HG03575 (cell line): ENCODE data around the gene RUNDC3A.

Experiments
- ATAC-seq: cut with Tn5 transposase; IDR thresholded peaks from one replicate; pipeline ENCODE4 v1.9.1; 2021; ENCODE audit not compliant: unreplicated experiment, insufficient number of reproducible peaks, low FRiP score; ENCODE audit errors: extremely low read depth

The RUNDC3A gene

DNA sequence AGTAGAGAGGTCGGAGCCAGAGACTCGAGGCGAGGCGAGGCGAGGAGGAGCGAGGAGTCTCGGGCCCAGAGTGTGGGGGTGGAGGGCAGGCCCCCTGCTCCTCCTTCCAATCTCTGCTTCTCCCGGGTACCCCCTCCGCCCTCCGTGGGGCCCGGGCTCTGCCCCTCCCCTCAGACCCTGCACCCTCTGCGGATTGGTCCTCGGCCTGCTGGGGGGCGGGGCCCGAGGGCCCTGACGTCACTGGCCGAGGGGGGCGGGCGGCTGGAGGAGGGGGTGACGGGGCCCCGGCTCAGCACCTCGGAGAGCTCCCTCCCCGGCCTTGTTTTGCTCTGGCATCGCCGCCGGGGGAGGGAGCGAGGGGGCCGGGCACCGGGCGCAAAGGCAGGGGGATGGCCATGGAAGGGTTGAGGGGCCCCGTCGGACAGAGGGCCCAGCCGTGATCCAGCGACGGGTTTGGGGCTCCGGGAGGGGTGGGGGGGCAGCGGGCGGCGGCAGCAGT is at the start of gene RUNDC3A:
Gene RUNDC3A (plus strand): TSS at position 282 of the 499 bp plus-strand sequence. CDS start 232 bp downstream, outside the sequence.
- ATAC-seq = no peak

DNA sequence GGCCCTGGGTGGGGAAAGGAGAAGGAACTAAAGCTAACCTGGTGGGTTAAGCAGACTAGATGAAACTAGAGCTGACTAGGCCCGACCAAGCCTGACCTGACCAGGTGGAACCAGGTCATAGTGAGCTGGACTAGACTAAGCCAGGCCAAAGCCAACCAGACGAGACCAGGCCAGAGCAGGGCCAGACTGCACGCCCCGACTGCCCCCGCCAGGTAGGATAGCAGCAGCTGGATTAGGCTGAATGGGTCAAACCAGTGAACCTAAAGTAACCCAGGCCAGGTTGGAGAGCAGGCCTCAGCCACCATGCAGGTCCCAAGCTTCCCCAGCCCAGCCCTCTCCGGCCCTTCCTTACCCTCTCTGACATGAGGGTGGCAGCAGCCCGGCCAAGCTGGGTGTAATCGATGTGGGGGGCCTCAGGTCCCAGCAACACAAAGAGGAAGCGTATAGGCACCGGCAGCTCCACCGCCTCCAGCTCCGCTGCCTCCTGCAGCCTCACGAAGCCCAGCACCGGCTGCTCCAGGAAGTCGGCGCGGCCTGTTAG is 49.5 kb upstream of the RUNDC3A start:
- ATAC-seq = no peak

- ATAC-seq = no peak
These were observed 48.1 kb upstream of the RUNDC3A start for GRCh38 chr17:44260296-44260695.

DNA sequence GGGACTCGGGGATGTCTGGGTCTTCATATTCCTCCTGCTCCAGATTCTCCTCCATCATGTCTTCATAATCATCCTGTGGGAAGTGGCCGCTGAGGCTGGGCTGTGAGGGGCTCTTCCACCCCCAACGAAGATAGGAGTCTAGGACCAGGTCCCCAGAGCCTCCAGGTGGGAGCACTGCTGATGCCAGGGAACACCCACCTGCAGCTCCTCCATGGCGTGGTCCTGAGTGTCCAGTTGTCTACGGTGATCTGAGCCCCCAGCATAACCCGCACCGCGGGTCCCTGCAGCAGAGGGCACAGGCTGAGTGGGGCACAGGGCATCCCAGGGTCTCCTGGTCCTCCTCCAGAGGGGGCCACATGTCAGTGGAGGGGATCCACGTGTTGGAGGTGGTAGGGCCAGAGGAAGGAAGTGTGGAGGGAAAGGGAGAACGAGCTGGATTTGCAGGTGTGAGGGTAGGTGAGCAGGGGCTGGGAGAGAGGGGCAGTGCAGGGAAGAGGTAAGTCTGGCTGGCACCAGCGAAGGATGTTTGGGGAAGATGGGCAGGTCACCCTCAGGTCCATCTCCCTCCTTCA is 45.7 kb upstream of the RUNDC3A start:
- ATAC-seq = no peak

- no peak for ATAC-seq
These were observed 45.0 kb upstream of the RUNDC3A start for GRCh38 chr17:44263345-44263902.

DNA sequence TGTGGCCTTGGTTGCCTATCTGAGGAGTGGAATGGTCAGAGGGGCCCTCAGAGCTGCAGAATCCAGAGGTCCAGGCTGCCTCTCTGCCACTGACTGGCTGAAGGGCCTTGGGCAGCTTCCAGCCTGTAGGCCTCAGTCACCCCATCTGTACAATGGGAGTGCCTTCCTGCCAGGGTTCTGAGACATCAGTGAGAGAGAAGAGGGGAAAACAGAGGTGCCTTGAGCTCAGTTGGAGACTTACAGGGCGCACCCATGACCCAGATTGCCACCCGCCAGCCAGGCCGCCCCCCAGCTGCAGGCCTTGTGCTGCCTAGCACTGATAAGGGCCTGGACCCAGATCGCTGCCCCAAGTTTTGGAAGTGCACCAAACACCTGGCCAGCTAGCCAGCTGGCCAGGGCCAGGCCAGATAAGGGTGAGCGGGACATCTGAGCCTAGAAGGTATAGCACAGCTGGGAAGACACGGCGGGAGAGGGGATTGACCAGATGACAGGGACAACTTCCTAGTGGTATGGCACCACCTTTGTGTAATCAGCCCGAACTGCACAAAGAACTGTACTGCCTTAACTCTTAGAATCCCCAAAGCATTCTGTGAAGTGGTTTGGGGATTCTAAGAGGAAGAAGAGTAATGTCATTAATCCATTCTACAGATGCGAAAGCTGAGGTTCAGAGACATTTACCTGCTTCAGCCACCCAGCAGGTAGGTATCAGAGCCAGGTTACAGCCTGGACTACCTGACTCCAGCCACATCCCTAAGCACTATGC is 41.8 kb upstream of the RUNDC3A start:
- no peak for ATAC-seq

GRCh38 chr17:44267165-44267455 is 41.3 kb upstream of the RUNDC3A start:
- ATAC-seq = no peak

- no peak for ATAC-seq
These were observed 40.4 kb upstream of the RUNDC3A start, which contains the start of gene SLC4A1 for GRCh38 chr17:44267818-44268490. SLC4A1 (minus strand) TSS chr17:44268135; CDS start chr17:44262866, 5,269 bp downstream.

- ATAC-seq = no peak
These were observed 39.5 kb upstream of the RUNDC3A start for GRCh38 chr17:44268709-44269534.

DNA sequence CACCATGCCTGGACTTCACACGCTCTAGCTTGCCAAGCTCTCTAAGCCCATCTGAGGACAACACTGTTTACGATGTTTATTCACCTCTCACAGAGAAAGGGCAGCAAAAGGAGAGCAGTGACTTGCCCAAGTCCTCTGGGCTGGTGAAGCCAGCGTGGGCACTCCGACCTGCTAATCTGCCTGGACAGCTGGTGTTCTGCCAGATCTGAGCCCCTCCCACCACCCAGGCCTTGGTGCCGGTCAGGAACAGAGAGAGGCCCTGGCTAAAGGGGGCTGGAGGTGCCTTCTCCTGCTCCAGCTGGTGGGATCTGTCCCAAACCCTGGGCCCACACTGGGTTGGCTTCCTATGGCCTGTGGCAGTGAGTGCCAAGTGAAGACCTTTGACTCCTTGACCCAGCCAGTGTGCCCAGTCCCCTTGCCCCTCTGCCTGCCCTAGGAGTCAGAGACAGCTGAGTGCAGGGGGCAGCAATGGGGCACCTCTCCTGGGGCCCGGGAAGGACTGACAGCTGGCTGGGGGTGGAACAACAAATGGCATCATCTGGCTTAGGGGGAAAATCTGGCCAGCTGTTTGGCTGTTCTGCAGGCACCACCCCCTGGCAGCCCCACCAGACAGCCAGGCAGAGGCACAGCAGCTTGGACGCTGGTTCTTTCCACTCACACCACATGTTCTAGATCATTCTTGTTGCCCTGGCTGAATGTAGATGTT is 38.7 kb upstream of the RUNDC3A start:
- ATAC-seq = no peak

DNA sequence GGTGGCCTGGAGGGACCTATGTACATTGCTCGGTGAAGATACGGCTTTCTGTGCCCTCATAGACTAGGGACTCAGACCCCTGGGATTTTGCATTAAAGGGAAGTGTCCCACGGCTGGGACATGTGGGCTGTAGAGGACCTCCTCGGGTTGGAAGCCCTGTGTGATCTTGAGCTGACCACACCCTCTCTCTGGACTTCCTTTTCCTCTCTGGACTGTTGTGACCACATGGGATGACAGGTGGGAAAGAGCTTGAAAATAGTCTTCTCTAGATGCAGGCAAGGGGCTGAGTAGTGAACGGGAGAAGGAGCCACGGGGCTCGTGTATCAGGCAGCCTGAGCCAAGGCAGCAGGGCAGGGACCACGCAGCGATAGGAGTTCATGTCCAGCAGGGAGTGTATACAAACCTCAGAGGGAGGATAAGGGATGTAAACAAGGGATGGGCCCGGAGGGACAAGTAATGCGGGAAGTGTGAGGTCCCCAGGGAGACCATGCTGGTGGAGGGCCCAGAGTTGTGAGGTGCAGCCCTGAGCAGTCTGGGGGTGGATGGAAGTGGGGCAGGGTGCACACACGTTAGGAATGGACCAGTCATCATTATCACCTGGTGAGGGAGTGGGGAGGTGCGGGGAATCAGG is 36.0 kb upstream of the RUNDC3A start:
- ATAC-seq = no peak

DNA sequence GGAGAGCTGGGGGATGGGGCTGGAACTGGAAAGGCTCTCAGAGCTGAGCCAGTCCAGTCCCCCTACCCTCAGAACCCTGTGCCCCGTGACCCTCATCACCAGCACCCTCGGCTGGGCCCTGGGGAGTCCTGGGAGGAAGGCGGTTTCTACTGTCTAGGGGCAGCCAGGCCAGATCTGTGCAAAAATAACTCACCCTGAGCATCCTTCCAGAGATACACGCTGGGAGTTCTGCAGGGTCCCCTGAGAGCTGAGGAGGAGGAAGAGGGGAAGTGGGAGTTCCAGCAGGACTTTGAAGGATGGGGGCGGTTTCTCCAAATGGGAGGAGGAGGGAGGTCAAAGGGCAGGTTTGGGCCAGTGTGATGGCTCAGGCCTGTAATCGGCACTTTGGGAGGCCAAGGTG is 35.4 kb upstream of the RUNDC3A start:
- no peak for ATAC-seq

DNA sequence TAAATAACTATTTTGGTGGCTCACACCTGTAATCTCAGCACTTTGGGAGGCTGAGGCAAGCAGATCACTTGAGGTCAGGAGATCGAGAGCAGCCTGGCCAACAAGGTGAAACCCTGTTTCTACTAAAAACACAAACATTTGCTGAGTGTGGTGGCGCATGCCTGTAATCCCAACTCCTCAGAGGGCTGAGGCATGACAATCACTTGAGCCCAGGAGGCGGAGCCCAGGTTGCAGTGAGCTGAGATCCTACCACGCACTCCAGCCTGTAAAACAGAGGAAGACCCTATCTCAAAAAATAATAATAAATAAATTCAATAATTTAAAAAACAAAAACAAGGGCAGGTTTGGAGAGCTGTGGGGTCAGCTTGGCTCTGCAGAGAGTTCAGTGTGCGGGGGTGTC is 34.8 kb upstream of the RUNDC3A start:
- ATAC-seq = no peak

- ATAC-seq = no peak
These were observed 30.4 kb upstream of the RUNDC3A start for GRCh38 chr17:44277976-44278375.

- ATAC-seq = no peak
These were observed 29.1 kb upstream of the RUNDC3A start for GRCh38 chr17:44279346-44279665.

DNA sequence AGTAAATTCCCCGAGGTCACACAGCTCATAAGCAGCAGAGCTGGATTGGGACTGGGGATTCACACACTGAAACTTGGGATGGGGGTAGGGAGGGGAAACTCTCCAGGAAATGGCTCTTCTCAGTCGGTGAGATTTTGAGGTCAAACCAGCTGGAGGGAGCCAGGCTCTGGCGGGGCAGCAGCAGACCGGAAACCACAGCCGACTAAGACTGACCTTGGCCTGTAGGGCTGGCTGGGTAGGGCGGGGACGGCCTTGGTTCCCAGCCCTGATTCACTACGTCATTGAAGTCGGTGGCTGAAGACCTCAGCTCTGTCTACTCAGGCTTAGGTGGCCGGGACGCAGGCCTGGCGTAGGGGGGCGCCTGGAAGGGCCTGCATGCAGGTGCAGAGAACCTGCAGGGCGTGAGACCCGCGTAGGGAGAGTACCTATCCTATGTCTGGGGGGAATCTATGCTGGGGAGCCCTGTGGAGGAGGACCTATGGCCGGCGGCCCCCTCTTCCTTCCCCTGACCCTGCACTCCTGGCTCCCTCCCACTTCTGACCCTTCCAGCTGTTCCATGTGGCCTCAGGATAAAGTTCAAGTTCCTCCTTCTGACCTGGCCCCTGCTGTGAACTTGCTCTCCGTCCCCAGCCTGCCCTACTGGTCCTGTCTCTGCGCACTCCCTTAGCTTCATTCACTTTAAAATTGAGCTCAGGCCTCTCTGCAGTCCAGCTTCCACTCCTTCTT is 28.6 kb upstream of the RUNDC3A start:
- ATAC-seq = no peak

- no peak for ATAC-seq
These were observed 27.9 kb upstream of the RUNDC3A start for GRCh38 chr17:44280392-44280937.
